NCI-H2196 (cell line): ENCODE data around the gene TMEM44.

Experiments
- DNase-seq: peaks from one replicate; lab custom pipeline; 2025; ENCODE audit not compliant: unreplicated experiment; lab: John Stamatoyannopoulos, UW

The TMEM44 gene

DNA sequence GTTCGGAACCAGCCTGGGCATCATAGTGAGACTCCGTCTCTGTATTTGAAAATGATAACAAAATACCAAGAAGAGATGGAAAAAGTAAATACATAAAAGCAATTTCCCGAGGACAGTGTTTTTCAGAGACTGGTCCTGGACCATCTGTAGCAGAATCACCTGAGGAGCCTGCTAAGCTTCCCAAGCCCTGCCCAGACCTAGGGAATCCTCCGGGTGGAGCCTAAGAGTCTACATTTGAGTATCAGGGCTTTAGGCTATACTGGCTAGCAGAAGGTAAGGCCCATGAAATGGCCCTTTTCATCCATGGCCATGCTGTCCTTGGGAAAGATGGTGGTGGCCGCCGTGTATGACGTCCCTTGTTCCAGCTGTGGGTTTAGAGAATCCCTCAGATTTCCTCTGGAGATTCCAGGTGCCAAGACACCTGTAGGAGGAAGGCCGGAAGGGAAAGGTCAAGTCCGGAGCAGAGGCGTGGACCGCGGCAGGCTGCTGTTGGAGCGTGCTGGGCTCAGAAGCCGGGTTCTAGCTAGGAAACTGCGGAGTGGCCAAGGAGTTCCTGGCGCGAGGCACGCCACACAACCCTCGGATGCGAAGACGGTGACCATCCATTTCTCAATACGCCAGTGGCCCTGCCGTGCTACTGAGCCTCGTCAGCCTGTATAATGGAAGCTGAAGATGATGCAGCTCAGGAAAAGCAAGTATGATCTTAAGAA, 50.9 kb downstream of the TMEM44 start:
- no peak for DNase-seq

DNA sequence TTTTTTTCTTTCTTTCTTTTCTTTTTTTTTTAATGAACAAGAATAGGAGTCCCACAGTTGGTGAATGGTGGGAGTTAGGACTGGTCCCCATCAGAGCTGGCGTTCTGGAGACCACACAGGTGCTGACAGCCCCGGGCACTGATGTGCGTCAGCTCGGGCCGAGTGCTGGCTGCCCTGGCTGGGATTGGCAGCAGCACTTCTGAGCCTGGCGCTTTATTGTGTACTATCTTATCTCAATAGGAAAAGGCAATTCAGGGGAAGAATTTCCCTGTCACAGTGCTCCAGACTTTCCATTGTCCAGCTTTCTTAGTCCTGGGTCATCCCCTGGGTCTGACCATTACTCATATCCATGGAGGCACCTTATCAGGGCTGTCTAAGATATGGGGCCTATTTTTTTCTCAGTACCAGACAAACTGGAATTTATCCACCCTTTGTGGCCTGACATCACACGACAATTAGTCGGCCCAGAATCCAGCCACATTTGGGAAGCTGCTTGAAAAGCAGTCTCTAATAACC, 54.1 kb downstream of the TMEM44 start:
- DNase-seq = no peak

DNA sequence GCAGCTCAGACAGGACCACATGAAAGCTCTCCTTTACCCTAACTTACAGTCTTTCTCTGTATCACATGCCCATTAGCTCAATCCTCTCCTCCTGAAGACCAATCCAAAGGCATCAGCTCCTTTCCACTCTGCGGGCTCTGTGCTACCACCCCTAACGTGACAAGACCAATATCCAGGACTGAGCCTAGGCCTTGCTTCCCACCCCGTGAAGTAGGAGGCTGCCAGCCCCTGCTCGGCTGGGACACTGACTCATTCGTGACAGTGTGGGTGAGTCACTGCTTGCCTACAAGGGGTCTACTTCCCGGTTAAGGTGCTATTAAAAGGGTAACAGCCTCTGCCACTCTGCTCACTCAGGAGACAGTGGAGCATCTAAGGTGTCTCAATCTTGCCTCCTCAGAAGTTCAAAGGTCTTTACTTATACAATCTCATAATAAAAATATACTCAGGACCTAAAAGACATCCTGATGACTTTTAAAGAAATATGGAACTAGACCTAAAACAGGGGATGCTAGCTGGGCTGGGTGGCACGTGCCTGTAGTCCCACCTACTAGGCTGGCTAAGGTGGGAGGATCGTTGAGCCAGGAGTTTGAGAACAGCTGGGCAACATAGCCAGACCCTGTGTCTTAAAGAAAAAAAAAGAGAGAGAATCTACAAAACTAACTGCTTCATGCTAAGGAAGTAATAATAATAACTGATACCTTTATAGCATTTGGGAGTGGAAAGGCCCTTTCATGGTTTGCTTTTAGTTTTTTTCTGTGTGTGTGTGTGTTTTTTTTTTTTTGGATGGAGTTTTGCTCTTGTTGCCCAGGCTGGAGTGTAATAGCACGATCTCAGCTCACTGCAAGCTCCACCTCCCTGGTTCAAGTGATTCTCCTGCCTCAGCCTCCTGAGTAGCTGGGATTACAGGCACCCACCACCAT, 55.0 kb downstream of the TMEM44 start:
- no peak for DNase-seq

DNA sequence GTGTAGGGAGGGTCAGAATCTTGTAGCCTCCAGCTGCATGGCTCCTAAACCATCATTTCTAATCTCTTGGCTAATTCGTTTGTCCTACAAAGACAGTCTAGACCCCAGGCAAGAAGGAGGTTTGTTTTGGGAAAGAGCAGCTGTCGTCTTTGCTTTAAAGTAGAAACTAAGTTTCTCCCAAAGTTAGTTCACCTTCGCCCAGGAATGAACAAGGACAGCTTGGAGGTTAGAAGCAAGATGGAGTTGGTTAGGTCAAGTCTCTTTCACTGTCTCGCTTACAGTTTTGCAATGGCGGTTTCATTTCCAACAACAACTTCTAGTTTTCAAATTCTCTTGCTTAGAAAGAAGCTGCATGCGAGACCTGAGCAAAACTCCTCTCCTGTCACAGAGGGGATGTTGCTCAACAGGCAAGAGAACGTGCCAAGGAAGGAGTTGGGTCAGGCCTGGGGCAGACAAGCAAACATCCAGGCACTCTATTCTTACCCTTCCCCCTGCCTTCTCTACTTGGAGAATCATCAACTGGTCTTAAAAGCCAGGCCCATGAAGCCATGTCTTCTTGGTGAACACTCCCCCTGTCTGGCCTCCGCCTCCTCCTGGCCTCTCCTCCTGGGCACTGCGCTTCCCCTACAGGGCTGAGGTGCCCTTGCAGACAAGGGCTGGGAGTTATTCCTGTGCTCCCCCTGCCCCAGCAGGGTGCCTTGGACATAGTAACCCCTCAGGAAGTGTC, 57.6 kb downstream of the TMEM44 start:
- DNase-seq = no peak

DNA sequence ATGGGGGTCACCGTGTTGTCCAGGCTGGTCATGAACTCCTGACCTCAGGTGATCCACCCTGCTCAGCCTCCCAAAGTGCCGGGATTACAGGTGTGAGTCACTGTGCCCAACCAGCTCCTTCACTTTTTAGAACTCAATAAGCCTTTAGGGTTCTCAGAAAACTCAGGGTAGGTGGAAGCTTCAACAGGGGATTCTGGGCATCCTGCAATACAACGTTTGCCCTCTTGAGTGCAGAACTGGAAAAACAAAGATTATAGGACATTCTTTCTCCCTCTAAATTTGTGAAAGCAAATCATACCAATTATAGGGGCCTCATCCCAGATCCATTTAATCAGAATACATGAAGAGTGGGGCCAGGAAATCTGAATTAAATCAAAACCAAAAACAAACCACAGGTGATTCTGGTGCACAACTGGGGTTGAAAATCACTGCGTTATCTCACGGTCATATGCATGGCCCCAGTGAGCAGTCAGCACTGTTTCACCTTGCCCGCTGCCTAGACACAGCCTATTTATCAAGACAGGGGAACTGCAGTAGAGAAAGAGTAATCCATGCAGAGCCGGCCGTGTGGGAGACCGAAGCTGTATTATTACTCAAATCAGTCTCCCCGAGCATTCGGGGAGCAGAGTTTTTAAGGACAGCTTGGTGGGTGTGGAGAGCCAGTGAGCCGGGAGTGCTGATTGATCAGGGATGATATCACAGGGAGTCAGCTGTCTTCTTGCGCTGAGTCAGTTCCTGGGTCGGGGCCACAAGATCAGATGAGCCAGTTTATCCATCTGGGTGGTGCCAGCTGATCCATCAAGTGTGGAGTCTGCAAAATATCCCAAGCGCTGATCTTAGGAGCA, 58.4 kb downstream of the TMEM44 start:
- no peak for DNase-seq

DNA sequence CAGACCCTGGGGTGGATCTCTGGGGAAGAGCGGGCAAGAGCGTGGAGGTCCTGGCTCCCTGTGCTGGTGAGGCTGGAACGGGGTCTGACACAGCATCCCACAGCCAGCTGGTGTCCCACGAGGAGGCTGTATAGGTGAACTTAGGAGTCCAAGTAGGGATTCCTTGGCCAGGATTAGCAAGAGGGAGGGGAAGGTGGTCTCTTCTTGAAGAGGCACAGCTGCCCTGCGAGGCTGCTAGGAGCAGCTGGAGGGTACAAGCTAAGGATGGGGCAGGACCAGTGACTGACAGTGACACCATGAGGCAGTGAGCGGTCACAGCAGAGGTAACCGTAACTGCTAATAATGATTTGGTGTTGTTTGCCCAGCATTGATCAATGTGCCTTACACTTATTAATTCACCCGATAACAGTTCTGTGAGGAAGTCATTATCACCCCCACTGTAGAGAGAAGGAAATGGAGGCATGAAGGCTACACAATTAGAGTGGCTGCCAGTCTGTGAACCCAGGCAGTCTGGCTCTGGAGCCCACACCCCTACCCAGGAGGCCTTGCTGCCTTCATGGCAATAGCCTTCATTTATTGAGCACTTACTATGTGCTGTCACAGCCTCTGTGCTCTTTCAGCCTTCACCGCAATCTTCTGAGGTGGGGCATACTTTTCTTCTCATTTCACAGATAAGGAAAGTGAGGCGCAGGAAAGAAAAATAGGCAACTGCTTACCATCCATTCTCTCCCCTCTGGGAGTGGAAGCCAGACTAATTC, 59.4 kb downstream of the TMEM44 start:
- peak; percentile 75 for DNase-seq

DNA sequence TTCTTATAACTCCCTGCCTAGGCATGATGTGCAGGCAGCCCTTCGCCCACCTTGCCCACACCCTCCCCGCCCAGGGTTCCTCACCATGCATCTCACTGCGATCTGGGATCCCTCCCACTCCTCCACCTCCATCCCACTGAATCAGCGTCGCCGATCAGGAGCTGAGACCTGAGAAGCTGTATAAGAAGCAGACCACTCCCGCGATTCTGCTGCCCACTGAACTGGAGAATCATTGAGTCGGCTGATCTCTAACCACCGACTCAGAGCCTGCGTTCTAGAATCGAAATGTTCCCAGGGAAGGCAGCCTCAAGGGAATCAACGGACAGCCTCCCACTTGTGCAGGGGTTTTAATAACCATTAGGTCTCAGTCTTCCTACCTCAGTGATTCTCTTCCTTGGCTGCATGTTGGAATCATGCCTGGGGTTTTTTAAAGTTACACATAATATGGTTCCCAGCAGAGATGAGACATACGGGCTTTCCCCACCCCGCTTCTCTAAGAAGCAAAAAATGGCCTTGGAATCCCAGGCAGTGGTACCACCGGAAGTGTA, 60.2 kb downstream of the TMEM44 start:
- DNase-seq = no peak

DNA sequence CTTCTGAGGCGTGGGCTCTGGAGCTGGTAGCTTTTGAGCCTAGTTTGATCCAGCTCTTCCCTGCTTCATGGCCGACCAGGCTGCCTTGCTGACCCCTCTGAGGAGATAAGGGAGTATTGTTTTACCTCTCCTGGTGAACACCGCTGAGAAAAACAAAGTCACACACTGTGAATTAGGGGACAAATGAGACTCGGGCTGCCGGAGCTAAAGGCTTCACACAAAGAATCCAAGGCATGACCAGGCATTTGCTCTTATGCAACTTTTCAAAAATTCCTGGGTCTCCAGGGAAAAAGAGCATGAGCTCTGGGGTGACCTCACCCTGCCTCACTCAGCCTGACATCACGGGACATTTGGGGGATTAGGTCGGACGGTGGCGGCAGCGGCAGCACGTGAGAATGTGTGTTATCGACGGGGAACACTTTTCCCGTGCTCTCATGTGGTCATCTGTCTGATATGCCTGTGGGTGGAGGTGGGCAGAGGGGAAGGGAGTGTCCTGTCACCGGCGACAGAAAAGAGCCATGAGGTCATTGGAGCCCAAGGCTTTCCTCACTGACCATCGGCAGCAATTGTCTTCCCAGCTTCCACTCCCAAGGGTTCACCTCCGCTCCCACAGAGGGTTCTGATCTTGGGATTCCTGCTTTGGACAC, 61.0 kb downstream of the TMEM44 start:
- no peak for DNase-seq

DNA sequence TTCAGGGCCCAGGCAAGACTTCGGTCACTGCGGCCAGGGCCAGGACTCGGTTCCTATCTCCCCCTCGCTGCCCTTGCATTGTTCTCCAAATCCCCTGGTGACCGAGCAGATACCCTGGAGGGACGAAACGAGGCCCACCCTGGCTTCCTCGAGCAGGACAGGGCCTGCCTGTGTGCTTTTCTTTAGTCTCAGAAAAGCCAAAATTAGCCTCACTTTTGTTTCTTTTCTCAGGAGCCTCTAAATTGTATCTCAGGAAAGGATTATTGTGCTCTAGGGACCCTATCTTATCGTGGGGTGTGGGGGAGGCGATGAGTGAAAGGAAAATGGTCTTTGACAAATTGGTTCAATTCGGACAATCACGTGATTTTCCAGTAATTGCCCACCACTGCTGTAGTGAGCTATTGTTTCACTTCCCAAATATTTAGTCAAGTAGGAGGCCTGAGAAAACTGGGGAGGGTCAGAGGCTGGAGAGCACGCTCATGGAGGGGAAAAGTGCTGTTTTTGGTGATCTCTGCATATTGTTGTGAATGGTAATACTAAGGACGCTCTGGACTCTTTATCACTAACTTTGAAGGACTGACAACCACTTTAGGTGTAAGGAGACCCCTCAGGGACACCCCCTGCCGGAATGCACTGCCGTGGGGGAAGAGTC, 61.6 kb downstream of the TMEM44 start:
- no peak for DNase-seq

DNA sequence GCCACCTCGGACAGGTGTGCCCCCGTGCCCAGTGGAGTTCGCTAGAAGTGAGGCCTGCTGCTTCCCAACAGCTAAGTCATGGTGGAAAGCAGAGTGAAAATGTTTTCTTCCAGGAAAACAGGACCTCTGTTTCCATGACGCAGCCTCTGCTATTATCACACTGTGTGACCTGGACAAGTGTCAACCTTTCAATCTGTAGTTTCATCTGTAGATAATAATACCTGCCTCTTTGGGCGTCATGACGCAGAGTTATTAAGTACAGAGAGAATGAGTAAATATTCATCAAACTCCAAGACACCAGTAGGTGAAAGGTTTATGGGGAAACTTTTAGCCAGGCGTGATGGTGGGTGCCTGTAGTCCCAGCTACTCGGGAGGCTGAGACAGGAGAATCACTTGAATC, 62.3 kb downstream of the TMEM44 start:
- no peak for DNase-seq

DNA sequence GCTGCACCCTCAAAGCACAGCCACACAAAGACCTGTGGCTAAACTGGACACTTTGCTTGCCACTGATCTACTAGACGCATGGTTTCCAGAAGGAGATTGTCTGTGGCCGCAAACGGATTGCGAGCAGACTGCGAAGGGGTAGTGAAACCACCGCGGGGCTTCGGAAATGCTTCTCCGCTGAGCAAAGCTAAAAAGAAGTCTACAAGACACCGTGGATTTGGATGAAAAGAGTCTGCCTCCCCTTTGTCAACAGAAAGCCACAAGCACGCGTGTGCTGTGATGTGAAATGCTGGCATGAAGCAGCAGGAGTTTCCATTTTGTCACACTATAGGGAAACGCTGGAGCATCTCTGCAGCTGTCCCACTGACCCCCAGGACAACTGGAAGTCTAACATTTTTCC, 63.0 kb downstream of the TMEM44 start:
- no peak for DNase-seq

DNA sequence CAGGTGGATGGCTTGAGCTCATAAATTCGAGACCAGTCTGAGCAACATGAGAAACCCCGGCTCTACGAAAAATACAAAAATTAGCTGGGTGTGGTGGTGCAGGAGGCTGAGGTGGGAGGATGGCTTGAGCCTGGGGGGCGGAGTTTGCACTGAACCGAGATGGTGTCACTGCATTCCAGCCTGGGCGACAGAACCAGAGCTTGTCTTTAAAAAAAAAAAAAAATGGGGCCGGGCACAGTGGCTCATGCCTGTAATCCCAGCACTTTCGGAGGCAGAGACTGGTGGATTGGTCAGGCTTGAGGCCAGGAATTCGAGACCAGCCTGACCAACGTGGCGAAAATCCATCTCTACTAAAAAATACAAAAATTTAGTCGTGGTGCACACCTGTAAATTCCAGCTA, 64.0 kb downstream of the TMEM44 start:
- DNase-seq = no peak

DNA sequence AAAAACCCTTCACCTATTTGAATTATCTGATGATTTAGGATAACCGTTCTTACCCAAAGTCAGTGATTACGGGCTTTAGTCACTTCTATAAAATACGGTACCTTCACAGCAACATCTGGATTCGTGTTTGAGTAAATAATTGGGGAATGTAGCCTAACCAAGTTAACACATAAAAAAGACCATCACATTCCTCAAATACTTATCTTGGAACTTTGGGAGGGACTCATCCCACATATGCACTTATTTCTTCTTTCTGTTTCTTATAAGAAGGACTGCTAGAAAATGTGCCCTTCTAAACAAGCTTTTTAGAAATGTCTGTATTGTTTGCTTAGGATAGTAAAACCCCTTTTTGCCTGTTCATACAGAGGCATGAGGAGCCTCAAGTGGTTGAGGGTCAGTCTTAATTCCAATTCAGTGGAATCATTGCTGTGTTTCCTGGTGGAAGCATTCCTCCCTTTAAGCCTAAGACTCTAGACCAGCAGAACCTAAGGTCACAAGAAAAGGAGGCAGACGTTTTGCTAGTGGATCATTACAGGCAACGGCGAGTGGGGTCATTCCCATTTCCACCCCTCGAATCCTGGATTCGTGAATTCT, 67.5 kb downstream of the TMEM44 start:
- DNase-seq = no peak

DNA sequence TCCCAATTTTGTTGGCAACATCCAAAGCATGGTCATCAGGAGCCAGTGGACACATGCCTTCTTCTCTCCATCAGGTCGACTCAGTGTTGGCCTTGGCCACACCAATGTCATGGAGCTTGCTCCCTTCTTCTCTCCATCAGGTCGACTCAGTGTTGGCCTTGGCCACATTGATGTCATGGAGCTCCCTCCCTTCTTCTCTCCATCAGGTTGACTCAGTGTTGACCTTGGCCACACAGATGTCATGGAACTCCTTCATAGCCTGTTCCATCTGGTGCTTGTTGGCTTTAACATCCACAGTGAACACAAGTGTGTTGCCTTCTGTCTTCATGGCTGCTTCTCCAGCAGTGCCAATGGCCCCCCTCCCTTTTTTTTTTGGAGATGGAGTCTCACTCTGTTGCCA, 70.2 kb downstream of the TMEM44 start:
- no peak for DNase-seq

DNA sequence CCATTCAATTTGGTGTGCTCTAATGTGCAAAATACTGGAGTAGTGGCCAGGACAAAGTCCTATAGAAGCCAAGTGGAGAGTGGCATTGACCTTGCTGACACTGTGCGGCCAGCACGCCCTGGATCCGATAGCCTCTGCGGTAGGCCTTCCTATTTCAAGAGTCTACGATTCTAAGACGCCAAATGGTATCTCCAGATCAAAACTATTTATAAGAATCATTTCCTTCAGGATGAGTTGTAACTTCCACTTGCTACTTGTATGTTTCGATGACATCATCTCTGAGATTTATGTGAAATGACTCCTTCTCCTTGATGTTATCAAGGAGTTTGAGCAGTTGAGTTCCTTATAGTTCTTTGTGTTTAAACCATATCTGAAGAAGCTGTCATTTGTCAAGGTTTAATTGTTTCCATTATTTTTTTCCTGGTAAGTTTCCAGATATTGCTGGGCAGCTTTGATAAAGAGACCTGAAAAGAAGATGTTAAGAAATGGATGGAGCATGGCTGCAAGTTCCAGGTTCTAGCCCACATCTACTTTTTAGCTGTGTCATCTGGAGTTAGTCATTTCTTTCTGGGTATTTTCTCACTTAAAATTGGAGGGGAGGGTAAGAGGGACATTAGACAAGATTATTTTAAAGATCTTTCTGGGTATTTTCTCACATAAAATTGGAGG, 71.8 kb downstream of the TMEM44 start:
- no peak for DNase-seq

DNA sequence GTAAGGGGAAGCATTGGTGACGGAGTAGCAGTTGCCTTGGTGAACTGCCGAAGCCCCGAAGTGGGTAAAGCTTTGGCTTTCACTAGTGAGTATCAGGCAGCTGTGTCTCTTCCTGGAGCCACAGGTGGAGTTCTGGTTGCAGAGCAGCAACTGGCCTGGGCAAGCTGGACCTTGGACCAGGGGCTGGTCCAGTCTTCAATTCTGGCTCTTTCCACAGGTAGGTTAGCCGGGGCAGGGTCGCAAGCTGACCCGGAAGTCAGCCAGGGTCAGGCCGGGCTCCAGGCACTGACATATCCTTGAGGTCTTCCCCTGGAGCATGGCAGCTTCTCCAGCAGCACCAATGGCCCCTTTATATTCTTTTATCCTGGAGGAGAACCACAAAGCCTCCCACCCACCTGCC, 73.2 kb downstream of the TMEM44 start:
- no peak for DNase-seq

DNA sequence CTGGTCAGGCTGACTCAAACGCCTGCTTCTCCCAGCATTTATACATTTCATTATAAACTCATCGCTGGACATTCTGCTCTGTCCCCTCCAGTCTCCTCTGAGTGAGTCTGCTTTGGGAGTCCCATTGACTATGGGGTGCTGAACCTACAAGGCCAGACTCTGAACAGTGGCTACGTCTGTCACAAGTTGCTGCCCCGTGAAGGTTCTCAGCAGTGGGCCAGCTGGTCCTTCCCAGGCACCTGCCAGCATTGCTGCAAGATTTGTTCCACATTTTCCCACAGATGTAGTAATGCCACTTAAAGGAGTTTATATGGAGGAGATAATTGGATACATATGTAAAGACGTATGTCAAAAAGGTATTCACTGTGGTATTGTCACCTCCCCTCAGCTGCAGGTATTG, 73.7 kb downstream of the TMEM44 start:
- DNase-seq = no peak
